ENCODE measurements around the gene SPATC1L.
"Not testable (repeated sequence)": the region's sequence is repeated elsewhere in the genome, so short reads cannot be mapped to it uniquely, and the experiment has no call there.

GRCh38 chr21:46170436-46171193 lies 13.6 kb downstream of the SPATC1L start:
- not testable (repeated sequence) for TF ChIP-seq CTCF (IDR thresholded peaks at IDR 0.05; ENCODE audit: insufficient read depth, low read length); REST (IDR thresholded peaks at IDR 0.05; ENCODE audit: insufficient replicate concordance, low read depth); POLR2AphosphoS5 (IDR thresholded peaks at IDR 0.05; ENCODE audit: low read depth); GABPA (IDR thresholded peaks at IDR 0.05; ENCODE audit: low read depth); SPI1 (IDR thresholded peaks at IDR 0.05; ENCODE audit: borderline replicate concordance, low read depth)
